NCI-H2196 (cell line): ENCODE results near the gene PPIE.

ENCODE experiments used
- DNase-seq: peaks from one replicate; lab custom pipeline; 2025; ENCODE audit not compliant: unreplicated experiment; lab: John Stamatoyannopoulos, UW

PPIE gene

DNA sequence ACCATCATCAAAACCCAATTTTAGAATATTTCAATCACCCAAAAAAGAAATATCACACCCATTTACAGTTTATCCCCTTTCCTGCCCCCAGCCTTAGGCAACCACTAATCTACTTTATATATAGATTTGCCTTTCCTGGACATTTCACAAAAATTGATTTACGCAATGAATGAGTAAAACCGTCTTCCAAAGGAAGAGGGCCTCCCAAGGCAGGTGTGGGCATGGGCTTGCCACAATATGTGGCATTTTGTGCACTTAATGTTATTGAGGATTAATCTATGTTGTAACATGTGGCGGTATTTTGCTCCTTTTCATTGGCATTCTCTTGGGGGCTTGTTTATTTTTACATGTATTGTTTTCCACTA, 61.8 kb downstream of the PPIE start:
- DNase-seq, result no peak

GRCh38 chr1:39802496-39803260, 64.0 kb downstream of the PPIE start:
- no peak for DNase-seq

- DNase-seq, result no peak
Measured at GRCh38 chr1:39805385-39805784, 66.7 kb downstream of the PPIE start.

DNA sequence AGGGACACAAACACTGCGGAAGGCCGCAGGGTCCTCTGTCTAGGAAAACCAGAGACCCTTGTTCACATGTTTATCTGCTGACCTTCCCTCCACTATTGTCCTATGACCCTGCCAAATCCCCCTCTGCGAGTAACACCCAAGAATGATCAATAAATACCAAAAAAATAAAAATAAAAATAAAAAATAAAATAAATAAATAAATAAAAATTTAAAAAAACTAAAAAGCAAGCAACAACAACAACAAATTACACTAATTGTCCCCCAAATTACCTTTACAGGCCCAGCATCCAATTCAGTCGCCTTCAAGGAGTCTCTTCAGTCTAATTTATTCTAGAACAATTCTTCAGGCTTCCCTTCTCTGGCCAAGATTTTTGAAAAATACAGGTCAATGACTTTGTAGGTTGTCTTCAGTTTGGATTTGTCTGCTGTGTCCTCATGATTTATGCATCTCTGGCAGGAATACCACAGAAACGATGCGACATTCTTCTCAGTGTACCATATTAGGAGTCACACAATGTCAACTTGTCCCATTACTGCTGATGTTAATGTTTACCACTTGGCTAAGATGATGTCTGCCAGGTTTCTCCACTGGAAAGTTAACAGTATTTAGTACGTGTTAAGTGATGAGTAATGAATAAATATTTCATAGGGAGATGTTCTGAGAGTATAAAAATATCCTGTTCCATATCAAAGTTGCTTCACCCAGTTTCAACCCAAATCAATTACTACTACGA, 70.3 kb downstream of the PPIE start:
- no peak for DNase-seq

GRCh38 chr1:39812913-39813312, 74.2 kb downstream of the PPIE start:
- DNase-seq, result no peak
